ENCODE results near the gene PACSIN1.

Gene PACSIN1

GRCh38 chr6:34524971-34525370 lies 59.1 kb downstream of the PACSIN1 start:
- no peak for TF ChIP-seq CTCF (IDR thresholded peaks at IDR 0.05; ENCODE audit: extremely low read depth, missing control alignments)
- no peak for DNase-seq (ENCODE audit: low spot score)

DNA sequence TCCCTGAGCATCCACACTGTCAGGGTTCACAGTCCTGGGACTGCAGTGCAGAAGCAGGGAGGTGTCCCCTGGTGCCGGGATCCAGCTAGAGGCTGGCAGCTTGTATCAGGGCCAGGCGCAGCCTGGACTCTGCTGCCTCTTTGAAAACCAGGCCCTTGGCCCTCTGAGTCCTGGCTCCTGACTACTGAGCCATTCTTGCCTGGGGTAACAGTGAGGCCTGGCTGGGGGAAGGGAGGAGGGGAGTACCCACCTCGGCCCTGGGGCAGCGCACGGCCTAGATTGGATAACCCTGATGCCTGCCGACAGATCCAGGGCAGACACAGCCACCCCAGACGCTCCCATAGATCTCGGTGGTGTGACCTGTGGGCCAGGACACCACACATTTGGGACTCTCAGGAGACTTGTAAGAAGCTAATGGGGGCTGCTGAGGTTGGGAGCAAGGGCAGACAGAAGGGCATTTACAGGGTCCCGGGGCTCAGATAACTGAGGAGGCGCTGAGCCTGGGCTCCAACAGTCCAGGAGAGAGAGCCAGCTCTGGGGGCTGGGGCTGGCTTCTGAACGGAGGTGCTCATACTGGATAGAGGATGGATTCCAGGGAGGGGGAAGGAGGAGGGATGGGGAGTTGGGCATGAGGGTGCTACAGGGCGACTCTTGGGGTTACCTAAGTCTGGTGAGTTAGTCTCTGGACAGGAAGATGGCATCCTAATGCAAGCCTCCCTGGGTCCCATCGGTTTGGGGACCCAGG lies 59.7 kb downstream of the PACSIN1 start:
- no peak for TF ChIP-seq CTCF (IDR thresholded peaks at IDR 0.05; ENCODE audit: extremely low read depth, missing control alignments)
- no peak for DNase-seq (ENCODE audit: low spot score)

- no peak for TF ChIP-seq CTCF (IDR thresholded peaks at IDR 0.05; ENCODE audit: extremely low read depth, missing control alignments)
- no peak for DNase-seq (ENCODE audit: low spot score)
These were observed 60.5 kb downstream of the PACSIN1 start for GRCh38 chr6:34526241-34526972.

GRCh38 chr6:34526992-34527728 lies 61.3 kb downstream of the PACSIN1 start:
- peak; percentile 75 for TF ChIP-seq CTCF (IDR thresholded peaks at IDR 0.05; ENCODE audit: extremely low read depth, missing control alignments)

GRCh38 chr6:34527751-34528670 lies 62.1 kb downstream of the PACSIN1 start:
- DNase-seq (ENCODE audit: low spot score), result no peak
- TF ChIP-seq CTCF (IDR thresholded peaks at IDR 0.05; ENCODE audit: extremely low read depth, missing control alignments), result no peak

More at GRCh38 chr6:34526992-34527728, 61.3 kb downstream of the PACSIN1 start:
- peak; percentile 98 for DNase-seq (ENCODE audit: low spot score)

DNA sequence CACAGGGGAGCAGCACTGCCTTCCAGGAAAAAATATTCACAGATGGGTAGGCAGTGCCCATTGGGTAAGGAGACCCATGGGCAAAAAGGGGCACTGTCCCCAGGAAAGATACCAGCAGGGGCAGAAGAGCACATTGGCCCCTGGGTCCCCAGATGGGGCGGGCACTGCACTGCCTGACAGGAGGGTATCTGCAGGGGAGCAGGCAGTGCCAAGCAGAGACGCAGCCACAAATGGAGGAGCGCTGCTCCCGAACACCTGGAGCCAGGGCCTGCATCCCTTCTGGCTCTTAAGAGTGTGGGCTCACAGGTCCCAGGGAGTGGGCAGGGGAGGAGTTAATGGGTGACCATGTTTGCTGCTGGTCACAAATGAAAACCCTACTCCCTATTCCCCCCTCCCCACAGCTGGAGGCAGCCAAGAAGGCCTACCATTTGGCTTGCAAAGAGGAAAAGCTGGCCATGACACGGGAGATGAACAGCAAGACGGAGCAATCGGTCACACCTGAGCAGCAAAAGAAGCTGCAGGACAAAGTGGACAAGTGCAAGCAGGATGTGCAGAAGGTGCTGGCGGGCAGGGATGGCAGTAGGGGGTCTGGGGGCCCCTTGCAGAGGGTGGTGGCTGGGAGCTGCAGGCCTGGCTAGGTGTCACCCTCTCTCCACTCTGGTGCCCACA lies 63.3 kb downstream of the PACSIN1 start:
- DNase-seq (ENCODE audit: low spot score), result no peak
- no peak for TF ChIP-seq CTCF (IDR thresholded peaks at IDR 0.05; ENCODE audit: extremely low read depth, missing control alignments)

All from GM20000 (cell line).